COLO668 (cell line): ENCODE data around the gene CCDC157.
"Not testable (repeated sequence)": the region's sequence is repeated elsewhere in the genome, so short reads cannot be mapped to it uniquely, and the experiment has no call there.

Experiments used
- DNase-seq: peaks from one replicate; lab custom pipeline; 2025; ENCODE audit not compliant: unreplicated experiment; lab: John Stamatoyannopoulos, UW

The CCDC157 gene

DNA sequence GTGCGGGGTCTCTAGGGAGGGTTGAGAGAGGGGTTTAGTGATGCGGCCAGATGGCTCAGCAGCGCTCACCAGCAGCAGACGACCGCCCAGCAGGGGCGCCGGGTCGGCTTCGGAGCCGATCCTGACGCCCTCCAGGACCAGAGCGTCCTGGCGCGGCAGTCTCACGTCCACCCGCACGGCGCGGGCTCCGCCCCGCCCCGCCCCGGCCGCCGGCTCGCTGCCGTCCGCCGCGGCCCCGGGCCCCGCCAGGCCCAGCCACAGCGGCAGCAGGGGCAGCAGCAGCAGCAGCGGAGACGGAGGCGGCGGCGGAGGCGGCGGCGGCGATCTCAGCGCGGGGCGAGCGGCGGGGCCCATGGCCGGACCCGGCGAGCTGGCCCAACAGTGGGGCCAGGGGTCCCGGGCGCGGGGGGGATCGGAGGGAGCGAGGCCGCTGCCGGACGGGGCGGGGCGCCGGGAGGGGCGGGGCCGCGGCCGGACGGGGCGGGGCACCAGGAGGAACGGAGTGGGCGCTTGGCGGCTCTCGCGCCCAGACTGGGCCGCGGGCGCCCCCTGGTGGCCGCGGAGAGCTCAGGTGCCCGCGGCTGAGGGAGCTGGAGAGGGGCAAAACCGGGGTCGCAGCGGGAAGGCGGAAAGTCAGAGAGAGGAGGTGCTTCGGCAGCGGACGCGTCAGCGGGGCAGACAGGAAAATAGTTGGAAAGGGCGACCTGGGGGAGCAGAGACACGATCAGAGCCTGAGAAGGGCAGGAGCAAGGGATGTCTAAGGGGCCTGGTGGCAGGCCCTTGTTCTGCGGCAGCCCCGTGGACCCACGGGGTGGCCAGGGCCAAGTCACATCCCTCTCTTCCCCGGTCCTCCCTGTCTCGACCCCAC is 30.4 kb downstream of the CCDC157 start, which contains the start of gene RNF215:
TSS of gene RNF215 (minus strand) at position 452 of the 868 bp plus-strand sequence. CDS start at position 354, 98 bp downstream.
- DNase-seq = peak; percentile 83

DNA sequence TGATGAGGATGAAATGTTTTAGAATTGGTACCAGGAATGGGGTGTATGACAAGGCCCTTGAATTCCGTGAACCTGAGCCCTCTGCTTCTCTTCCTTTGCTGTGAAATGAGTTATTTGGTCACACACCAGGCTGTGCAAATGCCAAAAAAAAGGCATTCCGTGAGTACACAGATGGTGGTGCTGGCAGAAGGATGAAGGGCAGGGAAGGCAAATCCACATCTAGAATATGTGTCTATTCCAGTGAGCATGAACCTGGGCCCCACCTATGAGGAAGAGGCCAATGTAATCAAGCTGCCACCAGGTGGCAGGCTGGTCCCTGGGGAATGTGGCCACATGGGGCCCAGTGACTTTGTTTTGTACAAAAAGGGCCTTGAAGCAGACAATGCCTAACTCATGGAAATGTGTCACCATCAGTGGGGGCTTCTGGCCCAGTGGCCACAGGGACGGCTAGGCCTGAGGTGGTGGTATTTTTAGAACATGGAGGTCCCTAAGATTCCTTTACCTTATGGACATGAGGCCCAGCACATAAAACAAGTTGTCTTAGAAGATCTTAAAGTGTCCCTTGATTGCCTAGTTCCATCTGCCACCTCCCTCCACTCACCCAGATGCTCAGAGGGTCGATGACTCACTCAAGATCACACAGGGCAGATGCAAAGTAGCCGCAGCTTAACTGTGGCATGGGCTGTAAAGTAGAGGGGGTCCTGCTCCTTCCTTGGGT is 34.3 kb downstream of the CCDC157 start:
- peak; percentile 80 for DNase-seq

DNA sequence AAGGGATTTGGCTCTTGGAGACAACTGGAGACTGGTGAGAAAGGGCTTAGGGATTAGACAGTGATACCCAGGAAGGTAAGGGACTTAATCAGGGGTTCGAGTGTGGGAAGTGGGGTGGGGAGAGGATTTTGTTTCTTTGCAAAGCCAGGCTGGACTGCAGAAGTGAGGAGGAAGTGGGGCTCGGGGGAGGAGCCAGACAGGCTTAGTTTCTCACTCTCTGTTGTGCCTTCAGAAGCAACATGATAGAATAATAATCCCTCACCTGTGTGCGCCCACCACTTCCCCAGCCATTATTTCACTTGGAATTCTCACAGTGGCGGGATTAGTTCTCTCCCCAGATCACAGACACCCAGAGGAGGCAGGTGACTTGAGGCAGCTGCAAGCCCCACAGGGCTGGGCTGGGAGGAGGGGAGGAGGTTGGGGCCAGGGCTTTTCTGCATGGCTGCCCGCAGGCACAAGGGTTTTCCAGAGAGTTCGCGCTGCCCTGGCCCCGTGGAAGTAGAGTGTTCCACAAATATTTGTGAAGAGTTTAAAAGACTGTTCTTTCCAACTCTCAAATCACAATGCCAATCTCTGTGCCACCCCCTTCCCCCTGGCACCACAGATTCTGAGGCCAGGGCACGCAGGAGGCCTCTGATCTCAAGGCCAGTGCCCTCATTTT is 36.0 kb downstream of the CCDC157 start:
- peak; percentile 56 for DNase-seq

DNA sequence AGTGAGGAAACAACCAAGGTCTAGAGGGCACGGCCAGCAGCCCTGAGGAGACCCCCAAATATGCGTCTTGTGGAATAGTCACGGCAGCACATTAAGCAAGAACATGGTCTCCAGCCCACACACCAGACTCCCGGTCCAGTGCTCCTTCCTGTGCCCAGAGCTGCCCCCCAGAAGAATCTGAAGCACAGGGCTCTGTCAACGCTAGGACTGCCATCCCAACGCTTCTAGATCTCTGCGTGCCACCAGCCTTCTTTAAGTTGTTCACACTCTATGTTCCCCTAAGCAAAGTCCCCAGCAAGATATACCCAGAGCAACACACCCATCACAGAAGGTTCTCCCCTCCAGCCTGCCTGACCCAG is 36.5 kb downstream of the CCDC157 start:
- DNase-seq = no peak

DNA sequence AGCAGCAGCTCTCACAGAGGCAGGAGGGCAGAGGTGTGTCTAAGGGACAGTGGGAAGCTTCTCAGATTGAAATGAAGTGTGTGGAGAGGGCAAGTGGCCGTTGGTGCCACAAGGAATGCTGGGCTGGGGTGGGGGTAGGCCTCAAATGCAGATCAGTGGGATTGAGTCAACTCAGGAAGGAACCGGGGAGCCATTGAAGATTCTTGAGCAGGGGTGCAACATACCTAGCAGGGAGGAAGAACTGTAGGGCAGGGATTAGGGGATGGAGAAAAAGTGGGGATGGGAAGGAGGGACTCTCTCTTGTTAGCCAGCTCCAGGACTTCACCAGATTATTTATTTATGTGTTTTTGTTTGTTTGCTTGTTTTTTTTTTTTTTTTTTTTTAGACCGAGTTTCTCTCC is 37.1 kb downstream of the CCDC157 start:
- DNase-seq = no peak

DNA sequence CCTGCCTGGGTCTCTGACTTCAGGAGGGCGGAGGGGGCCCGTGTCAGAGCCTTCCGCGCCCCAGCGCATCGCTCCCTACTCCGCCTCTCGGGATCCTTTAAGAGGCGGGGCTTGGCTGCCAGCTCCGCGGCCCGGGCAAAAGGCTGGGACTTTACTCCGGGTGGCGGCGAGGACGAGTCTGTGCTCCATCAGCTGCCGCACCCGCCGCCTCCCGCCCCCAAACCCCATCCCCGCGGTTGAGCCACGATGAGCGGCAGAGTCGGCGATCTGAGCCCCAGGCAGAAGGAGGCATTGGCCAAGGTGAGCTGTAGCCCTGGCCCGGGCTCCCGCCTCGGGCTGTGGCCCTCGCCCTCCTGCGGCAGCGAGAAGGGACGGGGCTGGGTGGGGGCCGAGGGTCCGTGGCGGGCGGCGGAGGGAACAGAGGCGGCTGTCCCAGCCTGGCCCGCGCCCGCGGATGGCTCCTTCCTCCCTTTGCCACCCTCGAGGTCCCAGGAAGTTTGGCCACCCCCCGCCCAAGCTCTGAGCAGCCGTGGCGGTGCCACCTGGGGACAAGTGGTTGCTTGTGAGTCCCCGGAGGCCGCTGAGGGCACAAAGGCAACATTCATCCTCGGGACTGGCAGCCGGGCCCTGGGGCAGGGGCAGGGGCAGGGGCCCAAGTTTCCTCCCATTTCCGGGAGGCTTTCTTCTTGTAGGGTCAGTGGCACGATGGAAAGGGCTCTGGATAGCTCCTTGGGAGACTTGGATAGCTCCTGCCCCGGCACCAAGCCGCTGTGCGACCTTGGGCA is 40.3 kb downstream of the CCDC157 start, which contains the start of gene SEC14L2:
TSS of gene SEC14L2 (plus strand) at position 148 of the 785 bp plus-strand sequence. CDS start at position 247, 99 bp downstream.
- peak; percentile 72 for DNase-seq

DNA sequence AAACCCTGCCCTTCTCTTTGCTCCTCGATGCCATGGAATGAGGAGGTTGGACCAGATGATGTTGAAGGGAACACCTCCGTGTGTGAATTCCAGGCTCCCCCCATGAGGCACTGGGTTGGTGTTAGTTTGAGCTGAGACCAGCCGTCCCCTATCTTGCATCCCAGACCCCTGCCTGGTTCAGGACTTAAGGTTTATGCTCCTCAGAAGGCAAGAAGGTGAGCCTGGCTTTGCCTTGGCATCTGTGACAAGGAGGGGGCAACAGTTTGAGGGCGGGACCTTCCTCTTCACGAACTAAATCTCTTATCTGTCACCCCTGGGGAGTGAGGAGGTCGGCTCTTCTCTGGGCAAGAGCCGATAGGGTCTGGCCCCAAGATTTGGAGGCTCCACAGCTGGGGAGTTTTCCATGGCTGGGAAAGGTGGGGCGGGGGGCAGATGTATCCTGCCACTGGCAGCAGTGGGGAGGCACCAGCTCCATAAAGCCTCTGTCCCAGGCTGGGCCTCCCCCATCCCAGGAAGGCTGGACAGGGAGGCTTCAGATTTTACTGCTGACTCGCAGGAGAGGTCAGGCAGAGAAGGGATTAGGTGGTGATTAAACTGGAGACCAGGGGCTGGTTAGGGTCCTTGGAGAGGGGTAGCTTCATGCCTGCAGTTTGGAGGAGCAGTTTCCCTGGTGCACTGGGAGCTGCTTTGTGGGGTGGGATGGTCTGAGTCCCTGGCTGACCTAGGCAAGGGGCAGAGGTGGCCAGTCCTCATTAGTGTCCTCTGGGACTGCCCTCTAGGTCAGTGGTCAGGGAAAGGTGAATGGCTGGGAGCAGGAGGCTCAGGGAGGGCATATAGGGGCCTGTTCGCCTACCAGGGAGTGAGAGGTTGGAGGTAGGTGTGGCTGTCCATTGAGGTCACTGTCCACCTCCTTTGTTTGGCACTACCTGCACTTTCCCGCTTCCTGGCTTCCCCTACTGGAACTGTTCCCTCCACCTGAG is 41.1 kb downstream of the CCDC157 start:
- DNase-seq = no peak

DNA sequence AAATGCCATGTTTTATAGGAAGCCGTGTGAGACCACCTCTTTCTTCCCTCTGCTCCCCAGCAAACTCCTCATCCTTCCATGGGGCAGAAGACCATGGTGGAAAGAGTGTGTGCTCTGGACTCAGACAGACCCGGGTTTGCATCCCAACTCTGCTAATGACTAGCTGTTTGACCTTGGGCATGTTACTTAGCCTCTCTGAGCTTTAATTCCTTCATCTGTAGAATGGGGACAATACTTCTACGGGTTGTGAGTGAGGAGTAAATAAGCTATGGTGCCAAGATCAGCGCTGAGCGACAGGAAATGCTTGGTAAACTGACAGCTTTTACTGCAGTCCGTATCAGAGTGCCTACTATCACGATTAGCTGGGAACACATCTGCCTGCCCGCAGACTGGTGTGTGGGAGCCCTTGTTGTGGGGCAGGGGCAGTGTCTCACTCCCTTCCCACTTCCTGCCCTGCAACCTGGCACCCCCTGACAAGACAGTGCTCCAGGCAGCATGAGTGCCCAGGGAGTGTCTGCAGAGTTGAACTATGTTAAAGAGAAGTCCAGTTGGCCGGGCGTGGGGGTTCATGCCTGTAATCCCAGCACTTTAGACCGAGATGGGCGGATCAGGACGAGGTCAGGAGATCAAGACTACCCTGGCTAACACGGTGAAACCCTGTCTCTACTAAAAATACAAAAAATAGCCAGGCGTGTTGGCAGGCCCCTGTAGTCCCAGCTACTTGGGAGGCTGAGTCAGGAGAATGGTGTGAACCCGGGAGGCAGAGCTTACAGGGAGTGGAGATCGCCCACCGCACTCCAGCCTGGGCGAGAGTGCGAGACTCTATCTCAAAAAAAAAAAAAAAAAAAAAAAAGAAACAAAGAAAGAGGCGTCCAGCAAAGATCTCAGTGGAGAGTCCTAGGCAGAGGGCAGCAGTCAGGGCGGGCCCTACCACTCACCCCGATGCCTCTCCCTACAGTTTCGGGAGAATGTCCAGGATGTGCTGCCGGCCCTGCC is 42.2 kb downstream of the CCDC157 start:
- no peak for DNase-seq

DNA sequence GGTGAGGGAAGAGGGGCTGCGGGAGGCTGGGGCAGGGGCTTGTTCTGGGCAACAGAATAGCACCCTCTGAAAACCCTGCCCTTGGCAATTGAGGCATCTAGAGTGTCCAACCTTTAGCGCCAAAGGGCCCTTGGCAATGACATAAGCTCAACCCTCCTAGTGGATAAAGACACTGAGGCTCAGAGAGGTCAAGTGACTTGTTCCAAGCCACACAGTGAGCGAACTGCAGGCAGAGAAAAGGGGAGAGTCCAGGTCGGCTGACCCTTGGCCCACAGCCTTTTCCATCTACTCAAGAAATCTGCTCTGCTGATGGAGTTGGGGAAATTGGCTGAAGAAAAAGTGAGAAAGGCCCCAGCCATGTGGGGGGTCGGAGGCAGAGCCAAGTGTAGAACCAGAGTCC is 42.9 kb downstream of the CCDC157 start:
- DNase-seq = no peak

DNA sequence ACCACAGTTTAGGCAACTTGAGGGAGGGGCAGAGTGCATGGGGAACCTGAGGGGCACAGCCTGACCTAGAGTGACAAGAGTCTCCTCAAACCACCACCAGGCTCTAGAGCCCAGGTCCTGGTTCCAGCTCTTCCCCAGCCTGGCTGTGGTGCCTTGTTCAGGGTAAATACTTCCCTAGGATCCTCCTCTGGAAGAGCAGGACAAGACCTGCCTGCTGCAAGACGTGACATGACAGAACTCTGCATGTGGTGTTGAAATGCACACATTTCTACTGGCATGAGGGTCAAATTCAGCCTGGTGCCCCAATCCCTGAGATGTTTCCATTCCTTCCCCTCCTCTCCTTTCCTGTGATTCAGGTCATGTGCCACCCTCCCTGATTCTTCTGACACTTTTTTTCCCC is 43.4 kb downstream of the CCDC157 start:
- DNase-seq = no peak

DNA sequence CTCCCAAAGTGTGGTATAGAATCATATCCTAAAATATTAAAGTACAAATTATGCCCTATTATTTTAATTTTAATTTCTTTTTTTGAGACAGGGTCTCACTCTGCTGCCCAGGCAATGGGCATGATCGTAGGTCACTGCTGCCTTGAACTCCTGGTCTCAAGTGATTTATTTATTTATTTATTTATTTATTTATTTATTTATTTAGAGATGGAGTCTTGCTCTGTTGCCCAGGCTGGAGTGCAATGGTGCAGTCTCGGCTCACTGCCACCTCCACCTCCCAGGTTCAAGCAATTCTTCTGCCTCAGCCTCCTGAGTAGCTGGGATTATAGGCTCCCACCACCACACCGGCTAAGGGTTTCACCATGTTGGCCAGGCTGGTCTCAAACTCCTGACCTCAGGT is 44.2 kb downstream of the CCDC157 start:
- DNase-seq = not testable (repeated sequence)

DNA sequence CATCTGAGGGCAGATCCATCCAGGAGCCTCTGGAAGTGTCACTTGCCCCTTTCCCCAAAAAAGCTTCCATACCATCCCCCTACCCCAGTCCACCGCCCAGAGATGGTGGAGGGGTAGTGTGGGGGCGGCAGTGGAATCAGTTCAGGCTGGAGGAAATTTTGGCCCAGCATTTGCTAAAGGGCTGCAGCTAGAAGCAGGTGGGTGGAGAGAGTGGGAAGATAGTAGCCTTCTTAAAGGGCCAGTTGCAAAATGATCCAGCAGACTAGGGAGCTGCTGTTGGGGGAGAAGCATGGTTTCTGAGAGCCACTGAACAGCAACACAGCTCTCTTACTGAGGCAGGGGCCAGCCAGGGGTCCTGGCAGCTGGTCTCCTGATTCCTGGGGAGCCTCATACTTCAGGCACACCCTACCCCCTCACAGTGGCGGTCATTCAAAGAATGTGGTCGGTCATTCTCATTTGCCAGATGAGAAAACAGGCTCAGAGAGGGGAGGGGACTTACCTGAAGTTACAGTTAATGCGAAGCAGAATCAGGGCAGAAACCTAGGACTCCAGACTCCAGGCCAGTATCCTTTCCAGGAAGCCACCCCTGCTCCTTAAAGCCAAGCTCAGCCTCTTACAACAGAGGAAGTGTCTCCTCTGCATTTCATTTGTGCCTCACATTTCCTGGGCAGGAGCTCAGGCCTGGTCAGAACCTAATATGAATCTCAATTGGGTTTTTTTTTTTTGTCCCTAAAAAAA is 45.4 kb downstream of the CCDC157 start:
- no peak for DNase-seq

DNA sequence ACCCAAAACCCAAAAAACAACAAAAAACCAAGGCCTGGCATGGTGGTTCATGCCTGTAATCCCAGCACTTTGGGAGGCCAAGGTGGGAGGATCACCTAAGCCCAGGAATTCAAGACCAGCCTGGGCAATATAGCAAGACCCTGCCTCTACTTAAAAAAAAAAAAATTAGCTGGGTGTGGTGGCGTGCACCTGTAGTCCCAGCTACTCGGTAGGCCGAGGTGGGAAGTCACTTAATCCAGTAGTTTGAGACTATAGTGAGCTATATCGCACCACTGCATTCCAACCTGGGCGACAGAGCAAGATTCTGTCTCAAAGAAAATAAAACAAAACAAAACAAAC is 45.9 kb downstream of the CCDC157 start:
- not testable (repeated sequence) for DNase-seq

DNA sequence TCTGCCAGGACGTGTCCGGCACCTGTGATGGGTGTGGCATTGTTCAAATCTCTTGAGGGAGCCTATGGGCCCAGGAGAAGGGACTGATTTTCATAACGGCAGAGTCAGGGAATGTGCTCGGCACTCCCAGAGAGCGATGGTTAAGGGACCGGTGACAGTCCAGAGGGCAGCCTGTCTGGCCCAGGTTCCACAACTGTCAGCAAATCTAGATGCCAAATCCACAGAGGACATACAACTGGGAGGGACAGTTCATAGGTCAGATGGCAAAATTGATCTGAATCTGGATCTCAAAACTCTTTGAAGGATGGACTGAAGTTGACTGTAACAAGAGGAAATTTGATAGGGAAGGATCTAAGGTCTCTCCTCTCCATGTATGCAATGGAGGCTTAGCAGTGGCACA is 47.5 kb downstream of the CCDC157 start:
- no peak for DNase-seq

DNA sequence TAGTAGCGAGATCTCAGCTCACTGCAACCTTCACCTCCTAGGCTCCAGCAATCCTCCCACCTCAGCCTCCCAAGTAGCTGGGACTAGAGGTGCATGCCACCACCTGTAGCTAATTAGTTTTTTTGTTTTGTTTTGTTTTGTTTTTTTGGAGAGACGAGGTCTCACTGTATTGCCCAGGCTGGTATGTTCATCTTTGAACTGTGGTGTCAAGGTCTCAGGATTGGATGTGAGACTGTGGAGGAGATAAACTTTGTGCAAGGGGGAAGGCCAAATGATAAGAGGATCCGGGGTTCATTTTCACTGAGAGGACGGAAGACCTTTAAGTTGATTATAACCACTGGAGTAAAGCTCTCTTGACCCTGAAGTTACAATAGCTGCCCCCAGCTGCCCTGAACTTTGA is 48.9 kb downstream of the CCDC157 start:
- no peak for DNase-seq

DNA sequence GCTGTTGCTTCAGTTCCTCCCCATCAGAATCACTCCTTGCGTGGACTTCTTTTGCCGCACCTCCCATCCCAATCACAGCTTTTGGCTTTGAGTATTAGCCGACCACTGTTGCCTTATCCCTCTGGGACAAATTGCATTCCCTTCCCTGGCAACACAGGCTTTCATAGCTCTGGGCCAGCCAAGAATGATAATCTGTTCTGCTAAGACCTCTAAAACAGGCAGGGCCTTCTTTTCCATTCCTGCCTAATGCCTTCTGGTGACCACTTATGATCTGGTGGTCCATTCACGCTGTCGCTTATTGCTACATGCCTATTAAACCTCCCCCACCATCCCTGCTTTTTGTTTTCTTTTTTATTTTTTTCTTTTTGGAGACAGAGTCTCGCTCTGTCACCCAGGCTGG is 49.6 kb downstream of the CCDC157 start:
- no peak for DNase-seq

DNA sequence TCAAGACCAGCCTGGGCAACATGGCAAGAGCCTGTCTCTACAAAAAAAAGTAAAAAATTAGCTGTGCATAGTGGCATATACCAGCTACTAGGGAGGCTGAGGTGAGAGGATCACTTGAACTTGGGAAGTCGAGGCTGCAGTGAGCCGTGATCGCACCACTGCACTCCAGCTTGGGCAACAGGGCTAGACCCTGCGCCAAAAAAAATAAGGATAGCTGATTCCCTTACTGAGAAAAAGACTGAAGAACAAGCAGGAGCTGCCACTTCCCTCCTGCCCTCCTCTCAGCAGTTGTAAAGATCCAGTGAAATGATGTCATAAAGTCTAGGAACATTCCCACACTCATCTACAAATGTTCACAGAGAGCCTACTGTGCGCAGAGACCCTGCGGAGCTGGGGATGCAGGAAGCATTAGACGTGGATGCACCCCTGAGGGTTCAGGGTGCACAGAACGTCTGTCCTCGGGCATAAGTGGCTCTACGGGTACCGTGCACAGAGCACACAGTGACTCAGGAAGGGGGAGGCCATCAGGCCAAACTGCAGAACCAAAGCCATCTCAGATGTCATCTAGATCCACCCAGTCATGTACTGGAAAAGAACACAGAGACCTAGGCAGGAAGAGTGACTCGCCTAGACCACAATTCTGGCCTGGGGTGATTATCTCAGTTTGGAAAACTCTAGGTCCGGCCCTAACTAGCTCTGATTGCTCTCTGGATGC is 51.7 kb downstream of the CCDC157 start:
- DNase-seq = no peak
